DMS114 treated with DMSO at 0.1 percent for 48 hours (cell line): ENCODE measurements around the gene PHLDB1.

Source experiments
- DNase-seq: peaks from one replicate; lab custom pipeline; 2025; ENCODE audit not compliant: unreplicated experiment; lab: John Stamatoyannopoulos, UW

The PHLDB1 gene

DNA sequence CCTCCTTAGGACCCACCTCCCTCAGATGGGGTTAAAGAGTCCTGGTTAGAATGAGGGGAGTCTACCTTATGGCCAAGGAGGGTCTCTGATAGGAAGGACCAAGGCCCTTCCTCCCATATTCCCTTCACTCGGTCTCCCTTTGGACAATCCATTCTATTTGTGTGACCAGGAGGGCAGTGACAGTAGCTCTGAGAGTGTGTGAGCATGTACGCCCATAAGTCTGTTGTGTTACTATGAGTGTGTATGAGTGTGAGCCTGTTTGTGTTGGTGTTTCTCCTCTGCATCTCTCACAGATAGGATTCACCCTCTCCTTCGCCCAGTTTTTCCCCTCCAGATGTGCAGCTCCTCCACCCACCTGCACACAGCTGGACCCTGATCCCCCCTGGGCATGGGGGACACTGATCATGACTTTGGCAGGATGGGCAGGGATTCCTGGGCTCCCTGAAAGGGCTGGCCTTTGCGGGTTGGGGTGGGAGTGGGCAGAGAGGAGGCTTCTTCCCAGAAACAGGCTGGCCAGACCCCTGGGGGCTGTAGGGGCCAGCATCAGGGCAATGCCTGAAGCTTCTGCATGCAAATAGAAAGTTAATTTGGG is 14.5 kb downstream of the PHLDB1 start:
- no peak for DNase-seq

DNA sequence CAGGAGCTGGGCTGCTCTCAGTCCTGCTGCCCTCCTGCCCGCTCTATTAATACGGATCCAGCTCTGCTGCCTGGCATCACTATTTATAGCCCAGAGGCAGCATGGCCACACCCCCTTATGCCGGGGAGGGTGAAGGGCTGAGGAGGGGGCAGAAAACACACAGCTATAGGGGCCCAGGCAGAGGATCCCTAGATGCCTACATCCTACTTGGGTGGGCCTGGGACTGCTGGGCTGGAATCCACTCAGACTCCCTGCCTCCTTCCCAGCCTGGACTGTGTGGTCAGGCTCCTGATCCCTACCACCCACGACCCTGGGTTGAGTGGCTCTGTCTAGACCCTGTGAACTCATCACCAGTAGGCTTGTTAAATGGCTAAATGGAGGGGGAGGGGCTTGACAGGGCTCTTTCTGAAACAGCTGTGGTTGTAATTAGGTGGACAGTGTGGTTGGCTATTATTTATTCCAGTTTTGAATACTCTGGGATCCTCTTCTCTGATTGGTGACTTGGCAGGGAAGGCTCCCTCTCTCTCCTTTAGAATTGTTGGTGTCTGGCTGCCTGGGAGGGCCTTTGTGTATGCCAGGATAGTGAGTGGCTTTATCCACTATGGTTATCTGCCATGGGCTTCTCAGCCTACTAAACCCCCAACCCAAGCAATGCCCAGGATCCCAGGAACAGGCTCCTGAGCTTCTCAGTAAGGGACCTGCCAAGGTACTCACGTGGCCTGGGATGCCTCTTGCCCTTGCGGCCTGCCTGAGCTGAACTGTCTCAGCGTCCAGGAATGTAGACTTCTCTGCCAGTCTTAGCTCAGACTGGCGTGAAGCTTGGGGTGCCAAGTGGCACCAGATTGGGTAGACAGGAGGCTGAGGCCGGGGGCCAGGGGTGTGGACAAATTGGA is 15.2 kb downstream of the PHLDB1 start:
- DNase-seq = no peak

DNA sequence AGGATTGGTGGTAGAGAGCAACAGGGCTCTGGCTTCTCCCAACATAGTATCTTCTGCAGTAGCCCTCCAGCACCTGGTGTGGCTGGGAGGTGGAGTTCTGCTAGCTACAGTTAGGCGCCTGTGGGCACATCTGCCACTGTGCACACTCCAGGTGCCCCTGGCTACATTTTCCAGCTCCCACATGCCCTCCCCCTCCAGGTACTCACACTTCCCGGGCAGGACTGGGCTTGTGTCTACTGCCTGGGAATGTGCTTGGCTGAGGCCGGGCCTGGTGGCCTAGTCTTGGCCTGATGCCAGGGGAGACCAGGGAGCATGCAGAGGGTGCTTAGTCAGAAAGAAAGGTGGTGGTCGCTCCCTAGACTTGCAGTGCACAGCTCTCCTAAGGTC is 15.8 kb downstream of the PHLDB1 start:
- DNase-seq = no peak

DNA sequence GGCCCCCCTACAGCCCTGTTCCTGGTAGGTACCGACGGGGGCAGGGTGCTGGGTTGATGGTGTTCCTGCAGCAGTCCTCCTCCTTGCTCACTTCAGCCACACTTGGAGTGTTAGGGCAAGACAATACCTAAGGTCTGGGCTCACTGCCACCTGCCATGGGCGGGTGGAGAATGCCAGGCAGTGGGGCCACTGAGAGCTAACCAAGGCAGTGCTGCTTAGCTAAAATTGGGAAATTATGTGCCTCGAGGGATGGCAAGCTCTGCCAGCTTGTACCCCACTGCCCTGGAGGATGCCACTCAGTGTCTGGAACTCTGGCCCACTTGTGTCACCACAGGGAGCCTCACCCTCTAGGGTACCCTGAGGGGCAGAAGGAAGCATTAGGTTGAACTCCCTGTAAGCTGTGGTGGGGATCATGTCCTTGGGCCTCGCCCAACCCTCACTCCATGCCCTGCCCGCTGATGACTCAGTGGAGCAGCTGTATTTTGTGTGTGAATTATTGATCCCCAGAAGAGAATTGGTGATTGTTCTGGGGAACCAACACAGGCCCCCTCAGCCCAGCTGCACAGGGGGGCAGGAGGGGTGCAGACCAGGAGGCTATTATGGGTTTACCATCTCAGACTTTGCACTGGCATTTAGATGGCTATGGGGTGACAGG is 17.7 kb downstream of the PHLDB1 start:
- no peak for DNase-seq

DNA sequence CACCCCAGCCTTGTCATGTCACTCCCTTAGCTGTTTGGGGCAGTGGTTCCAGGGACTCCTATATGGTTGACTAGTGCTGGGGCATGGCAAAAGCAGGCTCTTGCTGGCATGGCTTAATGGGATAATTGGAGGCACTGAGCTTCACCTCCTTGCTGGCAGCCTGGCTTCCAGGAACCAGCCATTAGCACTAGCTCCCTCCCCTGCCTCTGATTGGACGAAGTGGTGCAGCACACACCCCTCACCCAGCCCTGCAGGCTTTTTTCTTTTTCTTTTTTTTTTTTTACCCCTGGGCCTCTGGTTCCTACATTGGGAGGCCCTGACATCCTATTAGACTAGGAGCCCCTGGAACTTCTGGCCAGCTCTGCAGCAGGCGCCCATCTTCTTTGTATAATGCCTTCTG is 18.6 kb downstream of the PHLDB1 start:
- DNase-seq = no peak

DNA sequence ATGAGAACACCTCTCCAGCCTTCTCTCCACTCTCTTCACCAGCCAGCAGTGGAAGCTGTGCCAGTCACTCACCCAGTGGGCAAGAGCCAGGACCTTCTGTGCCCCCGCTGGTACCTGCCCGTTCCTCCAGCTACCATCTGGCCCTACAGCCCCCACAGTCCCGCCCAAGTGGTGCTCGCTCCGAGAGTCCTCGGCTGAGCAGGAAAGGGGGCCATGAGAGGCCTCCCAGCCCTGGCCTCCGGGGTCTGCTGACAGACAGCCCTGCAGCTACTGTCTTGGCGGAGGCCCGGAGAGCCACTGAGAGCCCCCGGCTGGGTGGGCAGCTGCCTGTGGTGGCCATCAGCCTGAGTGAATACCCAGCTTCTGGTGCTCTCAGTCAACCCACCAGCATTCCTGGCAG is 20.2 kb downstream of the PHLDB1 start:
- no peak for DNase-seq

DNA sequence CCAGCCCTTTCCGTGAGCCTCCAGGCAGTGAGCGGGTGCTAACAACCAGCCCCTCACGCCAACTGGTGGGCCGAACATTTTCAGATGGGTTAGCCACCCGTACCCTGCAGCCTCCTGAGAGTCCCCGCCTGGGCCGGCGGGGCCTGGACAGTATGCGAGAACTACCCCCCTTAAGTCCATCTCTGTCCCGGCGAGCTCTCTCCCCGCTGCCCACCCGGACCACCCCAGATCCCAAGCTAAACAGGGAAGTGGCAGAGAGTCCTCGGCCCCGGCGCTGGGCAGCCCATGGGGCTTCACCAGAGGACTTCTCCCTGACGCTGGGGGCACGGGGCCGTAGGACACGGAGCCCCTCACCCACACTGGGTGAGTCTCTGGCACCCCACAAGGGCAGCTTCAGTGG is 20.6 kb downstream of the PHLDB1 start:
- no peak for DNase-seq

DNA sequence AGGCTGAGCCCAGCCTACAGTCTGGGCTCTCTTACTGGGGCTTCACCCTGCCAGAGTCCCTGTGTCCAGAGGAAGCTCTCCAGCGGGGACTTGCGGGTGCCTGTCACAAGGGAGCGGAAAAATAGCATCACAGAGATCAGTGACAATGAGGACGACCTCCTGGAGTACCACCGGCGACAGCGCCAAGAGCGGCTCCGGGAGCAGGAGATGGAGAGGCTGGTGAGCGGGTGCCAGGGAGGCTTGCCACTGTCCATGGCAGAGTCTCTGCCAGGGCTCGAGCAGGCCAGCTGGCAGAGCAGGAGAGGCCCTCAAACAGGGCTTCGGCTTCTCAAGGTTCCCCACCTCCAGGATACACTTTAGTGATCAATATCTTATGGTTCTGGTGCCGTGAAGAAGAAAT is 21.0 kb downstream of the PHLDB1 start:
- no peak for DNase-seq

DNA sequence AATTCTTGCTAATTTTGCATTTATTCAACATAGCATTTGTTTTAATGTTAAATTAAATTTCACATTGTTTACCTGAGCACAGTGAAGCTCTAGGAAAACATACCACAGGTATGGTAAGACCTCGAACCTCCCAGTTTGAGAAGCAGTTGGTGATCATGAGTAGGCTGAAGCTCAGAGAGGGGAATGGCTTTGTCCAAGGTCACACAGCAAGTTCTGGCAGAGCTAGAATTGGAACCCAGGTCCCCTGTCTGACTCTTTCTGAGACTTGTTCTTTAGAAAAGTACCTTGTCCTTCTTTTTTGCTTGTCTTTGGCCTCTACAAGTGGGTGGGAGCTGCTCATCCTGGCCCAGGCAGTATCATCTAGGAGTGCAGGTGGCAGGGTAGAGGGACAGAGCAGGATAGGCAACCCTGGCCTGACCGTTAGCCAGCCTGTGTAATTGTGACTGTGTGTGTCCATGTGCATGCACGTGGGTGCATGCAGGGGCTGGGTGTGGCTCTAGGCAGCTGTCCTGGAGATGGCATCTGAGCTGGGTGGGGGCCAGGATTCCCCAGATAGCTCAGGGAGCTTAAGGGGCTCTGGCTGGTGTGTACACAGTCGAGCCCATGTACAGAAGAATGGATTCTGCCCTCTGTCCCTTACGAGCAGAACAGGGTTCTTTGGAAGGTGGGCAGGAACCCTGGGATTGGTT is 21.6 kb downstream of the PHLDB1 start:
- no peak for DNase-seq

DNA sequence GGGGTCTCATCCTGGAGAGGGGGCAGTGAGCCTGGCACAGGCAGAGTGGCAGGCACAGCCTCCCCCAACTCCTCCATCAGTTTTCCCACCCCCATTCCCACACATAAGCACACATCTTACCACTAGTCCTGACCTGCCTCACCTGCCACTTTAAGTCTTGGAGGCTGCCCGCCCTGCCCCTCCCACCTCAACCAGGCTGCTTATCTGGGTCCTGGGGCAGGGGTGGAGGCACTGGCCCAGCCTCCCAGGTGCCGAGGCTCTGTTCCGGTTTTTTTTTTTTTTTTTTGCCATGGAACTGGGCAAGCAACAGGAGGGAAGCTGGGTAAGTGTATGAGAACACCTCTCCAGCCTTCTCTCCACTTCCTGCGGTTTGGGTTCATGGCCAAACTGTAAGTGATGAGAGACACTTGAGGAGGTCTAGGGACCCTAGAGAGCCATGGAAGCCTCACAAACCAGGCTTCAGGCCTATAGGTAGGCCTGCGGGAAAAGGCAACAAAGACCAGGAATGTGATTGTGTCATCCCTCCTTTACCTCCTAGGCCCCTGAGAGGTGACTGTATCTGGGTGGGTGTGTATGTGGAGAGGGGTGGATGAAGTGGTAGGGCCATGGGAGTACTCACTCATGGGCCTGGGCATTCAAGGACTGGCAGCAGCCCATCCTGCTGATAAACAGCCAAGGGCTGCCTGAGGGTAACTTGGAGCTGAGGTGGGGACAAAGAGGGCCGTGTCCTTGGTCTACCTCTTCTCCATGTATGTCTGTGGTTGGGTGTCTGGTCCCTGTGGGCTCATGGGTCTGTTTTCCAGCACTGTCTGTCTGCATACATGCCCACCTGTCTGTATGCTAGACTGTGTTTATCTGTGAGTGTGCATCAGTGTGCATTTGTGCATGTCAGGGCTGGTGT is 22.6 kb downstream of the PHLDB1 start:
- DNase-seq = no peak

DNA sequence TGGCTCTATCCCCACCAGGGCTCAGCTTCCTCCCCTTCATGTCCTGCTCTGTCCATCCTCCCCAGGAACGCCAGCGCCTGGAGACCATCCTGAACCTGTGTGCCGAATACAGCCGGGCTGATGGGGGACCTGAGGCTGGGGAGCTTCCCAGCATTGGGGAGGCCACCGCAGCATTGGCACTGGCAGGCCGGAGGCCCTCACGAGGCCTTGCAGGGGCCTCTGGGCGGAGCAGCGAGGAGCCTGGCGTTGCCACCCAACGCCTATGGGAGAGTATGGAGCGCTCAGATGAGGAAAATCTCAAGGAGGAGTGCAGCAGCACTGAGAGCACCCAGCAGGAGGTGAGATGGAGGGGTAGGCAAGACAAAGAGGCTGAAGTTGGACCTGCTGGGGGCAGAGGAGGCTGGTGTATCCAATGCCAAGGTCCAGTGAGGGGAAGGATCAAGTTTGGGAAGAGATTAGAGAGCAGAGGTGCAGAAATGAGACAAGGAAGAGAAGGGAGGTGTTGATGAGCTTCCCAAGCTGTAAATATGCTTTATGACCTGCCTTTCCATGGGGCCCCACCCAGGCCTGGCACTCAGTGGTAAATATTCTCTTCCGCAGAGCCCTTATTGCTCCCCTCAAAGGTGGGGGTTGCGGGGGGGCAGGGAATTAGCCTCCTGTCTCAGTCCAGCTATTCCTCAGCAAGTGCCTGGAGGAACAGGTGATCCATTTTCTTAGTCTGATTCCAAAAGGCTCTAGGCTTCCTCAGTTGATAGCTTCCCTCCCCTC is 23.9 kb downstream of the PHLDB1 start:
- no peak for DNase-seq

DNA sequence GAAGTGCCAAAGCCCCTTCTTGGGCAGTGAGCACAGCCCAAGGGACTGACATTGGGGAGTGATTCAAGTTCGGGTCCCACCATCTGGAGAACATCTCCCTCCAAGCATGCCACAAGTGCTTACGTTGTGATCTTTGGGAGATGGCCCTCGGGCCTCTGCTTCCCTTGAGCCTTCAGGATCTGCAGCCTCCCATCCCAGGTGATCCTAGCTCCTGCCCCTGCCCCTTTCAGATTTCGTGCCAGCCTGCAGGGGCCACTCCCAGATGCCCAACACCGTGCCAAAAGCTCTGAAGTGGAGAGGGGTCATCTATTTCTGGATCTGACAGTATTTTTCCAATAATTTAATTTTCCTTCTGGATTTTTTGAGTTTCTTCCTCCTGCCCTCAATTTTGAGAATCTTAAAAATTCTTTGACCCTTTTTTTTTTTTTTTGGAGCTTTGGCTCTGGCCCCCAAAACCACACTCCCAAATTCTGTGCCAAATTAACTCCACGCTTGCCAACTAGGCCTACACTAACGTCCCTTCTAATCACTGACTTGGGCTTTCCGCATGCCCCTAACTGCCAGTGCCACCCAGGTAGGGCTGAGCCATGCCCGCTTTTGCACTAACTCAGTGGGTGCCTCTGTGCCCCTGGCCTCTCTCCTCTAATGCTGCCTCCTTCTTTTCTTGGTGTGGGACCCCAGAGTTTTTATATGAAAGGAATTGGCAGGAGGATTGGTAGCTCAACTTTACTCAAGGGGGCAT is 25.3 kb downstream of the PHLDB1 start:
- DNase-seq = no peak

DNA sequence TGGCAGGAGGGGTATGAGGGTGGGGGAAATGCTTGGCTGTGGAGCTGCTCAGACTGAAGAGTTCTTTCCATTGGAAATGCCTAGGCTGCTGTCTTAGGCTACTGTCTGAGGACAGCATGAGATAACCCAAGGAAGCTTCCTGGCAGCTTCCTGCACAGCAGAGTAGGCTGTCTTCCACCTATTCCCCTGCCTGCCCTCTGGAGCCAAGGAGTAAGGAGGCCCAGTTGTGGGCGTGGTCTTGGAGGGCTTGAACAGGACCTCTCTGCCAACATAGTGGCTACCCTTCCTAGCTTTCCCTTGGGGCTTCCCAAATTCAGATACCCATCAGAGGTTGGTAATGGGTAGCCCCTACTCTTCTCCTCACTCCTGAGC is 25.9 kb downstream of the PHLDB1 start:
- no peak for DNase-seq

DNA sequence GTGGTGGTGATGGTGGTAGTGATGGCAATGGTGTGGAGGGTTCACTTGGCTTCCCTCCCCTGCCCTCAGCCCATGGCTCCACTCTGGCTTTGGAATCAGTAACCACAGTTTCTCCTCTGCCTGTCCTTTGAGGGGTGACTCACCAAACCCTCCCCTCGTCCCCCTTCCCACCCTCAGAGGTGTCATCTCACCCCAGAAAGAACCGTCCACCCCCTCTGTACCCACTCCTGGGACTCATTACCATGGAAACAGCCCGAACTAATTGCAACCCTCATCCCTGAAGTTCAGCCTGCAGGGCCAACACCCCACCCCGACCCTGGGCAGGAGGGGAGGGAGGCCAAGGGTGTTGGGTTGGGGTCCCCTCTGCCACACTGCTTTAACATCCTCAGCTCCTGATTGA is 26.6 kb downstream of the PHLDB1 start:
- no peak for DNase-seq

DNA sequence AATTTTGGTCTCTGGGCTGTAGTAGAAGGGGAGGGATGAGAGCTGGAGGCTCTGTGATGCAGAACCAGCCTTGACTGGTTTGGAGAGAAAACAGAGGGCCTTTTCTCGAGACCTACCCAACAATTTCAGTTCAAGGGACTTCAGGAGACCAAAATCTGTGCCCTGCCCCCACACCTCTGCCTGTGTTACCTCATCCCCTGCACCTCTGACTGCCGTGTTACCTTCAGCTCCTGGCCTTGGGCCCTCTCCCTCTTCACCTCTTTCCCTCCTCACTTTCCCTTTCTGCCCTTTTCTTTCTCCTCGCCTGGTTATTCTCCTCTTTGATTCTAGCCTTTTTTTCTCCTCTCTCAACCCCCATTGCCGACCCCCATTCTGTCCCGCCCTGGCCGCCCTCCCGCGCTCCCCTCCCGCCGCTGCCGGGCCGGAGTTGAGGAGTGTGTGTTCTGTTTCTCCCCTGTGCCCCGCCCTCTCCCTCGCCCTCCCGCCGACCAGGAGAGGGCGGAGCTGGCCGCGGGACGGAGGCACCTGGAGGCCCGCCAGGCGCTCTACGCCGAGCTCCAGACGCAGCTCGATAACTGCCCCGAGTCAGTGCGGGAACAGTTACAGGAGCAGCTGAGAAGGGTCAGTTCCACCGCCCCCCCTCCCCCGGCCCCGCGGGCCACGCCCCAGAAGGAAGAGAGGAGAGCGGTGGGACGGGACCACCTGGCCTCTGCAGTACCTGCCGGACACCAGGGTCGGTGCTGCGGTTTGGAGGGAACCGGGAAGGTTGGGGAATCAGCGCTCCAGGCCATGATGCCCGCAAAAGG is 27.2 kb downstream of the PHLDB1 start:
- no peak for DNase-seq

DNA sequence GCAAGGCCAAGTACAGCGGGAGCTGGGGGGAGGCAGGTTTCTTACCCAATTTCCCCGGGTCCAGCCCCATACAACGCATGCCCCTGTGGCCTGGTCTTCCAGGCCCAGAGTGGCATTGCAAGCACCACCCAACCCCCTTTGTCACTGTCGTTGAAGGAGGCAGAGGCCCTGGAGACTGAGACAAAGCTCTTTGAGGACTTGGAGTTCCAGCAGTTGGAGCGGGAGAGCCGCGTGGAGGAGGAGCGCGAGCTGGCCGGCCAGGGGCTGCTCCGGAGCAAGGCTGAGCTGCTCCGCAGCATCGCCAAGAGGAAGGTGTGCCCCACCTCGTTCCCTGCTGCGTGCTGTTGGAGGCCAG is 27.8 kb downstream of the PHLDB1 start:
- no peak for DNase-seq

DNA sequence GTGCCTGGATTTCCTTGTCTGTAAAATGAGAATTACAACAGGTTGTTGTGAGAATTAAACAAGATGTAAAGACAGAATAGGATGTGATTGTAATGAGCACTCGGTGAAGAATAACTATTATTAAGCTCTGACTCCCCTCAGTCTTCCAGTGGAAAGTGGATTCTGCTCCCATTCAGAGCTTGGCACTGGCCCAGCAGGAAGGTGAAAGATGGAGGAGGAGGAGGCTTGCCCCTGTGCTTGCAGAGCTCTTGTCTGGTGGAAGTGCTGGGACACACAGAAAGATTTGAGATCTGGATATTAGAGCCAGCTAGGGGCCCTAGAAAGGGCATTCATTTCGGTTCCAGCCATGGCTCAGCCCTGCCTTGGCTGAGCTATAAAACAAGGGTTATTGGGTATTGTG is 28.2 kb downstream of the PHLDB1 start:
- DNase-seq = no peak

DNA sequence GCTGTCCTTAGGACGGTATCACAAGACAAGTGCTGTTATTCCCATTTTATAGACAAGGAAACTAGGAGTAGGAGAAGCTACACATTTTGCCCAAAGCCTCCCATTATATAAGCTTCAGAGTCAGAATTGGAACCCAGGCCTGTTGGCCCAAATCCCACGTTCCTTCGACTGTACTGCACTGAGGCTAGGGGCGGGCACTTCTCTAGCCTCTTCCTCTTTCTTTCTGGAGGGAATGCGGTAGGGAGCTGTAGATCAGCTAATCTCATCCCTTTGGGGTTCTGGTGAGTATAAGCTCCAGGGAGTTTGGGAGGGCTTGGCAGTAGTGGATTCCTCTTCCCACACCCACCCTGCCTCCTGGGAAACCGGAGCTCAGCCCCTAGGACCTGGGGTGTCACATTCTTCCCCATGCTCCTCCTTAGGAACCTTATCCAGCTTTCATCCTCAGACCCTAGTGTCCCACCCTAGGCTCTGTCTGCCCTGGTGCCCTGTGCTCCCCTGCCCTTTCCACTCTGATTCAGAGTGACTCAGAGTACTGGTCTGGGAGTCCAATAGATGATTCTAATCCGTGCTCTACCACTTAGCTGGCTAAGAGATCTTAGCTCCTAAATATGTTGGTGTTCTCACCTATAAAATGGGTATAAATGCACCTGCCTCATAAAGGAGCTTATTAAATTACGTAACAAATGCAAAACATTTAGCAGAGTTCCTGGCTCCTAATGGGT is 29.3 kb downstream of the PHLDB1 start:
- DNase-seq = no peak
